Calu3 (cell line): ENCODE data around the gene ADCY5. TPM values are rescaled to one million over a fixed set of nuclear protein-coding genes. Genes with fewer than 3 reads are reported as not detected.

ENCODE experiments used
- BruUV-seq: library from RNA; stranded (reverse); fragments of 400-500 nt; replicated peaks from 2 replicates; lab custom pipeline; 2021; lab: Mats Ljungman, UMichigan
- CTCF ChIA-PET: fragments of 300-600 bp; sonication (Branson Sonifier 250); formaldehyde crosslinking; loops from one replicate; lab custom pipeline; 2022; ENCODE audit warnings: antibody characterized with exemption; lab: Charles Lee
- DNase-seq: peaks from one replicate; pipeline ENCODE4 v3.0.0; 2022
- H3K27ac Mint-ChIP-seq: one replicate; pipeline ENCODE4 v1.8.0; 2022; ENCODE audit warnings: mixed read lengths; ENCODE audit not compliant: unreplicated experiment
- H3K27me3 Mint-ChIP-seq: one replicate; pipeline ENCODE4 v1.8.0; 2022; ENCODE audit warnings: mixed read lengths; ENCODE audit not compliant: unreplicated experiment
- H3K36me3 Mint-ChIP-seq: one replicate; pipeline ENCODE4 v1.8.0; 2022; ENCODE audit warnings: mild to moderate bottlenecking, moderate library complexity, mixed read lengths; ENCODE audit not compliant: insufficient read depth, unreplicated experiment
- H3K4me1 Mint-ChIP-seq: one replicate; pipeline ENCODE4 v1.8.0; 2022; ENCODE audit warnings: mild to moderate bottlenecking, low read depth, mixed read lengths; ENCODE audit not compliant: unreplicated experiment
- H3K4me3 Mint-ChIP-seq: one replicate; pipeline ENCODE4 v1.8.0; 2022; ENCODE audit warnings: mild to moderate bottlenecking, low read depth, moderate library complexity, mixed read lengths; ENCODE audit not compliant: unreplicated experiment
- H3K9me3 Mint-ChIP-seq: one replicate; pipeline ENCODE4 v1.8.0; 2022; ENCODE audit warnings: low read depth, mixed read lengths; ENCODE audit not compliant: unreplicated experiment
- intact Hi-C: fragments of 100-400 bp; cut with micrococcal nuclease; formaldehyde crosslinking; loops from one replicate; pipeline ENCODE4 v1.10.0; 2022; ENCODE audit not compliant: unreplicated experiment
- total RNA-seq: library from RNA; stranded (reverse); gene quantifications from 2 replicates; pipeline ENCODE4 v1.2.3, GENCODE V29; 2022
- TF ChIP-seq, protein P1 (sequence below): fragments of 200-600 bp; IDR thresholded peaks from one replicate; pipeline ENCODE4 v1.8.0; 2022; ENCODE audit warnings: antibody characterized with exemption; ENCODE audit not compliant: unreplicated experiment

The ADCY5 gene
- total RNA-seq, 1 experiment from 2014 or later, result 2.5 TPM

- intact Hi-C loops, result no loop called here
- Mint-ChIP-seq H3K4me3 (no peak overlapping the region), H3K27me3 (peaks cover 48% of the 10 kb centered on the region), H3K36me3 (no peaks in the 10 kb centered on the region), H3K9me3 (no peaks in the 10 kb centered on the region), H3K27ac (no peak overlapping the region), H3K4me1 (no peaks in the 10 kb centered on the region)
- DNase-seq, result no peak
- CTCF ChIA-PET, result no interaction called here
- TF ChIP-seq, protein P1, sequence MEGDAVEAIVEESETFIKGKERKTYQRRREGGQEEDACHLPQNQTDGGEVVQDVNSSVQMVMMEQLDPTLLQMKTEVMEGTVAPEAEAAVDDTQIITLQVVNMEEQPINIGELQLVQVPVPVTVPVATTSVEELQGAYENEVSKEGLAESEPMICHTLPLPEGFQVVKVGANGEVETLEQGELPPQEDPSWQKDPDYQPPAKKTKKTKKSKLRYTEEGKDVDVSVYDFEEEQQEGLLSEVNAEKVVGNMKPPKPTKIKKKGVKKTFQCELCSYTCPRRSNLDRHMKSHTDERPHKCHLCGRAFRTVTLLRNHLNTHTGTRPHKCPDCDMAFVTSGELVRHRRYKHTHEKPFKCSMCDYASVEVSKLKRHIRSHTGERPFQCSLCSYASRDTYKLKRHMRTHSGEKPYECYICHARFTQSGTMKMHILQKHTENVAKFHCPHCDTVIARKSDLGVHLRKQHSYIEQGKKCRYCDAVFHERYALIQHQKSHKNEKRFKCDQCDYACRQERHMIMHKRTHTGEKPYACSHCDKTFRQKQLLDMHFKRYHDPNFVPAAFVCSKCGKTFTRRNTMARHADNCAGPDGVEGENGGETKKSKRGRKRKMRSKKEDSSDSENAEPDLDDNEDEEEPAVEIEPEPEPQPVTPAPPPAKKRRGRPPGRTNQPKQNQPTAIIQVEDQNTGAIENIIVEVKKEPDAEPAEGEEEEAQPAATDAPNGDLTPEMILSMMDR, result no peak
- no TSS peak for BruUV-seq
Measured at GRCh38 chr3:123373474-123373987, 75.4 kb downstream of the ADCY5 start.

DNA sequence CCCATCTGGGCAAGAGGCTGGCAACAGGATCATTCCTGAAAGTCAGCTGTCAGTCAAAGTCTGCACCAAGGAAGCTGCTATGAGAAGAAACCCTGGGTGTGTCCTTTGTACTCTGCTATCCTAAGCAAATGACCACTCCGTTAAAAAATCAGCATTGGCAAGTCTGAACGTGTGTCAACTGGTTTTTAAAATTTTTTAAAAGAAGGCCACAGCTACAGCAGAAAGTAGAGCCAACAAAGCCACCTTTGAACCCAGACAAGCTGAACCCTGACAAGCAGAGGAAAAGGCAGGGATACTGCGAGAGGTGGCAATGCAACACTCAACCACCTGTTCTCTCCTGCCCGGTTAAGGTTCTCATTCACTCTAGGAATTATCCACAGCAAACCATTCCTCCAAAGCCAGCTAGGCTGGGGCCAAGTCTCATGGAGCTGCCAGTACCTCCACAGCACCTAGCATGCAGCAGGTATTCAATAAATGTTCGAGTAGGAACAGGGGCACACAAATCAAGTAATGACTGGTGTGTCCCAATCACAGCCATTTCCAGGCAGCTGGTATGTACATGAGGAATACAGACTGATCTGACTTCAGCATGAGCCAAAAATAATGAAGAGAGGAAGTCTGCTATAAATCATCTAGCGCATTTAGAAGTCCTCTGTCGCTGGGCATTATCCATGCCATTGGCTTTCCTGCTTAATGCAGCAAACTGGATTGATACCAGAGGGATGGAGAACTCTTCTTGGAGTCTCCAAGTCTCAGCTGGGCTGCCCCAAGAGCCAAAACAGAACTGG, 76.0 kb downstream of the ADCY5 start:
- H3K36me3 Mint-ChIP-seq, result no peaks in the 10 kb centered on the region
- intact Hi-C loops, result no loop called here
- TF ChIP-seq, protein P1, result no peak
- CTCF ChIA-PET, result no interaction called here
- DNase-seq, result no peak
- no peaks in the 10 kb centered on the region for H3K9me3 Mint-ChIP-seq
- no TSS peak for BruUV-seq
- H3K4me1 Mint-ChIP-seq, result no peaks in the 10 kb centered on the region
- H3K4me3 Mint-ChIP-seq, result no peak overlapping the region
- H3K27ac Mint-ChIP-seq, result no peak overlapping the region
- peaks cover 41% of the 10 kb centered on the region for H3K27me3 Mint-ChIP-seq

DNA sequence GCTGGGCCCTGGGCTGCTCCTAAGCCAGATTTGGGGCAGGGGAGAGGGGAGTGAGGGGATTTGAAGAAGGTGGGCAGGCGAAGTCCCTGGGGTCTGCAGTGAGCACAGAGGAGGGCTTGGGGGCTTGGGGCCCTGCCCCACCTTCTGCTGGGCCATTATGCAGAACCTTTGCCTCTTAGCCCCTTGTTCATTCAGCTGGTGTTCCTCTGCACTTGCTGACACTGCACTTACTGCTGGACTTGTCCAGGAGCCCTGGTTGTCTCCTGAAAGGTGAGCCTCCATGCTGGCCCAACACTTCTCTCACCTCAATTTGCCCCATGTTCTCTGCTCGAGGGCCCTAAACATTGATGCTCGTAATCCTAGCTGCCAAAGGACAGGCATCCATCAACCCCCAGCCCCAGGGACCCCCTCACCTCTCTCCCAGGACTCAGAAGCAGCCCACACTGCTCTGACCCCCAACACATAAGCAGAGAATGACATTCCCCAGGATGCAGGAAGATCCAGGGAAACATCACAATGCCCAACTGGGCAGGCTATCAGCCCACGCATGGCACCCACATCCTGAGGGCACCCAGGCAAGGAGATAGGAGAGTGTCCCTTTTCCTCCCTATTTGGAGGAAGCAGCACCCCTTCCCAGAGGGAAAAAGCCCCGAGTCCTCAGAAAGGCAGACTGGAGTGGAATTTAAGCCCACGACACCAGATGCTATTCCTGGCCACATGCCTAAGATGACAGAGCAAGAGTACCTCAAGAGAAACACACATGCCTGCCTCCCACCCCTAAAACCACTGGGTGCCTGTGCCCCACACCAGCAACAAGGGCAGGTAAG, 76.8 kb downstream of the ADCY5 start:
- Mint-ChIP-seq H3K27ac (no peak overlapping the region), H3K27me3 (peaks cover 35% of the 10 kb centered on the region), H3K36me3 (no peaks in the 10 kb centered on the region), H3K4me1 (no peaks in the 10 kb centered on the region), H3K9me3 (no peaks in the 10 kb centered on the region), H3K4me3 (no peak overlapping the region)
- no TSS peak for BruUV-seq
- DNase-seq, result no peak
- CTCF ChIA-PET, result no interaction called here
- intact Hi-C loops, result no loop called here
- TF ChIP-seq, protein P1, result no peak

DNA sequence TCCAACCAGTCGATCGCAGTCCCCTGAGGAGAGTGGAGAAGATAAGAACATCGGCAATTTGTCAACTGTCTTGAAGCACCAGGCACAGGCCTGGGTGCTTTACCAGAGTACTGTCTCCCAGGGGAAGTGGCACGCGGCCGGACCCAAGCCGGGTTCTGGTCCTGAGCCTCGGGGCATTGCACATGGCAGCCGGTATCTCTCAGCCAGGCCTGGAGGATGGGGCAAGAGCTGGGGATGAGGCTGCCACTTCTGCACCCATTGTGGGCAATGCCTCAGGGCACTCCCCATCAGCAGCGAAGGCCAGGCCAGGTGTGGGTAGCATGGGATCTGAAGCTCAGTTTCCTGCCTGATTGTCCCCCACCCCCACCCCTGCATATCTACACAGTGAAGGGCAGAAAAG, 77.5 kb downstream of the ADCY5 start:
- BruUV-seq, result no TSS peak
- intact Hi-C loops, result no loop called here
- Mint-ChIP-seq H3K9me3 (no peaks in the 10 kb centered on the region), H3K4me1 (no peaks in the 10 kb centered on the region), H3K4me3 (no peak overlapping the region), H3K27me3 (peaks cover 29% of the 10 kb centered on the region), H3K36me3 (no peaks in the 10 kb centered on the region), H3K27ac (no peak overlapping the region)
- CTCF ChIA-PET, result no interaction called here
- TF ChIP-seq, protein P1, result no peak
- no peak for DNase-seq
